GM12874 (cell line): ENCODE data around the gene MPEG1.

Experiments
- CTCF ChIP-seq: IDR thresholded peaks from 2 replicates; pipeline ENCODE4 v1.5.1; 2011; ENCODE audit warnings: low read depth, mild to moderate bottlenecking, control low read depth, low read length, moderate library complexity; ENCODE audit not compliant: insufficient read depth

The MPEG1 gene, protein sequence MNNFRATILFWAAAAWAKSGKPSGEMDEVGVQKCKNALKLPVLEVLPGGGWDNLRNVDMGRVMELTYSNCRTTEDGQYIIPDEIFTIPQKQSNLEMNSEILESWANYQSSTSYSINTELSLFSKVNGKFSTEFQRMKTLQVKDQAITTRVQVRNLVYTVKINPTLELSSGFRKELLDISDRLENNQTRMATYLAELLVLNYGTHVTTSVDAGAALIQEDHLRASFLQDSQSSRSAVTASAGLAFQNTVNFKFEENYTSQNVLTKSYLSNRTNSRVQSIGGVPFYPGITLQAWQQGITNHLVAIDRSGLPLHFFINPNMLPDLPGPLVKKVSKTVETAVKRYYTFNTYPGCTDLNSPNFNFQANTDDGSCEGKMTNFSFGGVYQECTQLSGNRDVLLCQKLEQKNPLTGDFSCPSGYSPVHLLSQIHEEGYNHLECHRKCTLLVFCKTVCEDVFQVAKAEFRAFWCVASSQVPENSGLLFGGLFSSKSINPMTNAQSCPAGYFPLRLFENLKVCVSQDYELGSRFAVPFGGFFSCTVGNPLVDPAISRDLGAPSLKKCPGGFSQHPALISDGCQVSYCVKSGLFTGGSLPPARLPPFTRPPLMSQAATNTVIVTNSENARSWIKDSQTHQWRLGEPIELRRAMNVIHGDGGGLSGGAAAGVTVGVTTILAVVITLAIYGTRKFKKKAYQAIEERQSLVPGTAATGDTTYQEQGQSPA

DNA sequence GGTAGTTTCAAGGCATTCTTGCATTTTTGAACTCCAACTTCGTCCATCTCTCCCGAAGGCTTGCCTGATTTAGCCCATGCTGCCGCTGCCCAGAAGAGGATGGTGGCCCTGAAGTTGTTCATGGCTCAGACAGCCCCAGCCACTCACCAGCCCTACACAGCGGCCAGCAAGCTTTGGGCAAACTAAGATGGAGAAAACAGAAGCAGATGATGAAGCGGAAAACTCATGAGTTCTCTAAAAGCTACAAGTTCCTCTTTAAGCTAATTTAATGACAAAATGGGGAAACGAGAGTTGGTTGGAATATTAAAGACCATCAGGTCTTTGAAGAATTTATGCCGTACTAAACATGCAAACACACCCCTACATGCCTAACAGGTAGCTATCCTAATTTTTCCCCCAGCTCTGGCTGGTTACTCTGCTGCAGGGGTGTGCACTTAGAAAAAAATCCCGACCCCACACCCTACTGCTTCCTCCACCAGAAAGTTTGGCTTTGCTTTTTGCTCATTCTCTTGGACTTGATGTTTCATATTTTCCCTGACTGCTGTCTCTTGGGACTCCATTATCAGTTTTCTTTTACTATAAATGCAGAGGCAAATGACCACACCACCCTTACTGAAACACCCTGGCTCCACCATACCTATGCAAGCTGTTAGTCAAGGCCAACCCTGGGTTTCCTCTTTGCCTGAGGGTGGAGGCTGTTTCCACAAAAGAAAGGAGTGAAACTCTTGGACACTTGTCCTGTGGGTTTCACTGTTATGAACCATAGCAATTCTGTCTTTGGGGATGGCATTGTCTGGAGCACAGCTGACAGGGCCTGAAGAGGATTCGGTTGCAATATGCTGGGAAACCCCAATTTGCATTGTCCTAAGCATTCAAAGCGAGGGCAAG lies at the start of gene MPEG1:
TSS of gene MPEG1 (minus strand) at position 184 of the 888 bp plus-strand sequence. CDS start at position 122, 62 bp downstream.
- TF ChIP-seq CTCF: no peak

- TF ChIP-seq CTCF: no peak
These were observed 49.6 kb upstream of the MPEG1 start for GRCh38 chr11:59262177-59262818.

DNA sequence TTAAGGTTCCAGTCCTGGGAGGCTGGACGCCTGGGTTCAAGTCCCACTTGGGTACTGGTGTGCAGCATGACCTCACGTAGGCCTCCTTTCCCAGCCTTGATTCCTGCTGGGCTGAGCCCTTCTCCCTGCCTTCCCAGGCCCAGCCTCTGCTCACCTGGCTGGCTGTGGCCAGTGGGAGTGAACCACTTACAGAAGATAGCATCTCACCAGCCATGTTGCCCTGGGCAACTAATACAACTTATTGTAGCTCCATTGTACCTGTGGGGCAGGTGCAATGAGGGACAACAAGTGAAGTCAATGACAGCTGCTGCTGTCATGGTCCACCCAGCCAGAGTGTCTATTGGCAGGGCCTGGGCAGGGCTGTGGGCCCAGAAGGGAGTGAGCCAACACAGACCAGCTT lies 48.4 kb upstream of the MPEG1 start:
- TF ChIP-seq CTCF: no peak

DNA sequence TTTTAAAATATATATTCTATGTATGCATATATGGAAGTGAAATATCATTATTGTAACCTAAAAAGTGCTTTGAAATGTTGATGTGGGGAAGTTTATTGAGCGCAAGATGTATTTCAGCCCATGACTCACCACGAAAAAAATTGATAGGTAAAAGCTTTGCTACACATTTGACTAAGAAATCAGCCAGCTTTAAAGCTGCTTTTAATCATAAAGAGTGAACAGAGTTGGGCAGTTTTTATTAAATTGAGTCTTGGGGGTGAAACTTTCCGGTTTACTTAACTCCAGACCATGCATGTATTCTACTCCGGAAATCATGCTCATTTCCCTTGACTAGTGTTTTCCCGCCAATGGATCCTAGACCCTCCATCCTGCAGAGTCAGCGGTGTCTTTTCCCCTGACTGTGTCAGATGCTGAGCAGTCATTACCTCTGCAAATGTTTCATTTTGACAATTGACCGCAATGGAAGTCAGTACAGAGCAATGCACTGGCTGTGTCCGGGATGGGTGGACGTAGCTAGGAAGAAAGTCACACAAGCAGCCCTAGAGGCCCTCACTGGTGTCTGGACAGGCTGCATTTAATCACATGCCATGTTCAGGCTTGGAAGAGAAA lies 47.2 kb upstream of the MPEG1 start:
- no peak for TF ChIP-seq CTCF

GRCh38 chr11:59259047-59259446 lies 46.3 kb upstream of the MPEG1 start:
- no peak for TF ChIP-seq CTCF

DNA sequence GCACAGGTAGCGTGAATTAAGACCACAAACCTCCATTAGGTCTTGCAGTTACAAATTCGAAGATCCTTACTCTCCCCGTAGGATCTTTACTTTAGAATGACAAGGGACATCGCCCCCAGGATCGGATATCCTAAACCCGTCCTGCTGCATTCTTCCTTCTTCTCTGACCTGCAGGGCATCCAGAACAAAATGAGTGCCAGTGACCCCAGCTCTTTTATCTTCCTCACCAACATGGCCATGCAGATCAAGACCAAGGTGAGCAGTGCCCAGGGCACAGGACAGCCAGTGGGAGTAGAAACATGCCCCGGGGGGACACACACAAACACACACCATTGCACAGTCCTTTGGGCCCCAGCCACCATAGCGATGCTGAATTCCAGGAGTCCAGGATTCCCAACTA lies 42.6 kb upstream of the MPEG1 start:
- TF ChIP-seq CTCF: no peak
